ENCODE data around the gene WNT10A.

The WNT10A gene

DNA sequence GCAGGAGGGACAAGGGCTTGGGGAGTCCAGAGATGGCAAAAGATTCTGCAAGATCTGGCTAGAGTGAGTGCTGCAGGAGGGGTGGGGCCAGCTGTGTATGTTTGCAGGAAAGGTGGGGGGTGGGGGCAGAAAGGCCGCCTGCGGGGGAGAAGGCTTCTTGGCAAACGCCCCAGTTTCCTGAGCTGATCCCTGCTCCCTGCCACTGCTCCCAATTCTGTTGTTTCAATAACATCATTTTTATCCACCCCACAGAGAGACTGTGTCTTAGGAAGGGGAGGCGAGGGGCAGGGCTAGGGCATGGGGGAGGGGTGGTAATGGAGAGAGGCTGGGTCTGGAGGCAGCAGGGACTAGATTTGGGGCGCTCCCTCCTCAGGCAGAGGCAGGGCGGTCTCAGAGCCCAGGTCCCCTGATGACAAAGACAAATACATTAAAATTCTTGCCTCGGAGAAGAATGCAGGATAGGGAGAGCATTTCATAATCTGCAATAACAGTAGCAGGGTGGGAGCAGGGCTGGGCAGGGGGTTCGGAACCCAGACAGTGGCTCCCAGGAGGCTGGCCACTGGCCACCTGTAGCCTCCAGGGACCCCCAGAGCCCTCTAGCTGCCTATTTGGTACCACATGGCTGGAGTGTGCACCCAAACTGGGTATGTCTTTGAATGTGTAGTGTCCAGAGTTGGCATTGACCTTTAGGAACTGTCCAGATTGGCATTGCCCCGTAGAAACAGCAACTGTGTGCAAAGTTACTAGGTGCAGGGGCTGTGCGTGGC lies 23.1 kb upstream of the WNT10A start:
- no peak for DNase-seq (ENCODE audit: low read depth in 2 of 2)

GRCh38 chr2:218858138-218858445 lies 22.6 kb upstream of the WNT10A start:
- no peak for DNase-seq (ENCODE audit: low read depth in 2 of 2)

- DNase-seq (ENCODE audit: low read depth in 2 of 2): no peak
Observed at GRCh38 chr2:218858671-218859555, 21.7 kb upstream of the WNT10A start.

- DNase-seq (ENCODE audit: low read depth in 2 of 2): no peak
Observed at GRCh38 chr2:218859556-218859987, 21.1 kb upstream of the WNT10A start, which contains the start of gene WNT6. Gene WNT6, plus strand, starts transcription at chr2:218859805. Its CDS starts 233 bp downstream, at chr2:218860038.

DNA sequence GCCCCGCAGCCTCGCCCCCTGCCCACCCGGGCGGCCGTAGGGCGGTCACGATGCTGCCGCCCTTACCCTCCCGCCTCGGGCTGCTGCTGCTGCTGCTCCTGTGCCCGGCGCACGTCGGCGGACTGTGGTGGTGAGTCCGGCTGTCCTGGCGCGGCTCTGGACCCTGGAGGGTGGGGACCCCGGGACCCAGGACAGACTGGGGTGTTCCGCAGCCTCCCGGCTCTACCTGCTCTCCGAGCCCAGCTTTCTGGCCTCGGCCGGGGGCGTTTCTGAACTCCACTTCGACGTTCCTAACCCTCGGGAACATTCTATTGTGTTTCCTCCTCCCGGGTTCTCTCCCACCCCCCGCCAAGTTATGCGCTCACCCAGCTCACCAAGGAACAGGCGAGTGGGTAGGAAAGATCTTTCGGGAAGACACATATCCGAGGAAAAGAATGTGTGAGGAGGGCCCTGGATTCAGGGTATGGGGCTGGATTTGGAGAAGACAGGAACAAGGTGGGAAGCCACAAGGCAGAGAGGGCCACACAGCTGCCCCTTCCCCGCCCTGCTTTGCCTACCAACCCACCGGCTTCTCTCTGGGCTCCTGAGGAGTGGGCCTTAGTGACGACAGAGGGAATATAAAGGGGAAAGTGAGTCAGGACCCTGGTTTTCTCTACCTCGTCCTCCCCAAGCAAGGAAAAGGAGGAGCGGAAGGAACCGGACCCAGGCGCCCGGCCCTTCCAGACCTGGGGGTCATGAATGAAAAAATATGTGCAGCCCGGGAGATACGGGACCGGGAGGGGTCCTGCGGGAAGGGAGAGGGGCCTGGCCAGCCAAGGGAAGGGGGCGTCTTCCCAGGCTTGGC lies 20.4 kb upstream of the WNT10A start:
- no peak for DNase-seq (ENCODE audit: low read depth in 2 of 2)

GRCh38 chr2:218860950-218861381 lies 19.7 kb upstream of the WNT10A start:
- DNase-seq (ENCODE audit: low read depth in 2 of 2): no peak

- DNase-seq (ENCODE audit: low read depth in 2 of 2): no peak
Observed at GRCh38 chr2:218861645-218862318, 18.9 kb upstream of the WNT10A start.

DNA sequence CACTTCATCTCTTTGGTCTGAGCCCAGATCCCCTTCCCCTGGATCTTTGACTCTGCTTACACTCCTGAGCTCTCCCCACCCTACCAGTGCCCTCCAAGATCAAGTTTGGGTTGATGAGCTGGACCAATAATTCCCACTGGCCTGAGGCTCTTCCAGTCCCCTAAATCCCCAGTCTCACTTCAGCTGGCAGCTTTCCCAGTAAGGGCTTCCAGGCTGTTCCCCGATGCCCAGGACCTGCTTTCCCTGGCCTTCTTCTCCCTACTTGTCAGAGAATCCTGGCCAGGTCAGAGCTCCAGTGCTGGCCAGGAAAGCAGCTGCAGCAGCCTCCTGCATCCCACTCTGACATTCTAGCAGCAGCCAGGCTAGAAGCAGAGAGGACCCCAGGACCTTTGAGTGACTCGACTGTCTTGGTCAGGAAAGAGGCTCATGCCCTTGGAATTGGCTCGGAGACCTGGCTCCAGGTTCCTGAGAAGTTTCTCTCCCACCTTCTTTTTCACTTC lies 17.6 kb upstream of the WNT10A start:
- DNase-seq (ENCODE audit: low read depth in 2 of 2): no peak

DNA sequence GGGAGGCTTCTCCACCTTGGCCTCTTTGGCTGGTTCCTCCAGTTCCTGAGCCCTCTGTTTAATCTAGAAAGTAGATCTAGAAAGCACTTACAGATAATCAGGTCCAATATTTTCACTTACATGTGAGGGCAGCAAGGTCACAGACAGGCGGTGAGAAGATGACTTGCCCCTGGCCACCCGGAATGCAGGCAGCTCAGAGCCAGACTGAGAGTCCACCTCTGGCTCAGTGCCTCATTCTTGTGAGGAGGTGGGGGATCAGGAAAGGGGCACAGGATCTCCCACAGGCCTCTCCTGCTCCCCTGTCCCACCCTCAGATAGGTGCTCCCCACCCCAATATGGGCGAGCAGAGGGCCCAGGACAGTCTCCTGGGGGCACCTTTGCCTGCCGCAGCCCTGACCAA lies 15.3 kb upstream of the WNT10A start:
- no peak for DNase-seq (ENCODE audit: low read depth in 2 of 2)

- no peak for DNase-seq (ENCODE audit: low read depth in 2 of 2)
Observed at GRCh38 chr2:218865999-218866398, 14.7 kb upstream of the WNT10A start.

DNA sequence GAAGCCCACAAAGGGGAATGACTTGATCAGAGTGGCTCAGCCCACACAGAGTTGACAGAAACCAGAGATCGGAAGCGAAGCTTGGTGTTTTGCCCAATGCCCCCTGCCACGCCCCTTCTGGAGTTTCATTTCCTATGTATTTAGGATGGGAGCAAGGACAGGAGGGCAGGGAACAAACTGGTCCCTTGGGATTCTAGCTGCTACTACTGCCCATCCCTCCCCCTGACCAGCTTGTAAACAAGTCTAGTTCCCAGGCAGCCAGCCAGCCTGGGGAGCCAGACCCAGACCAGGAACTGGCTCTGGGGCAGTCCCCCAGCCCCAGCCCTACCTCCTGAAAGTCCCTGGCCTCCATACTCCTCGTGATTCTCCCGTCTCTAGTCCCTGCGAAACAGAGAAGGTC lies 12.8 kb upstream of the WNT10A start:
- no peak for DNase-seq (ENCODE audit: low read depth in 2 of 2)

DNA sequence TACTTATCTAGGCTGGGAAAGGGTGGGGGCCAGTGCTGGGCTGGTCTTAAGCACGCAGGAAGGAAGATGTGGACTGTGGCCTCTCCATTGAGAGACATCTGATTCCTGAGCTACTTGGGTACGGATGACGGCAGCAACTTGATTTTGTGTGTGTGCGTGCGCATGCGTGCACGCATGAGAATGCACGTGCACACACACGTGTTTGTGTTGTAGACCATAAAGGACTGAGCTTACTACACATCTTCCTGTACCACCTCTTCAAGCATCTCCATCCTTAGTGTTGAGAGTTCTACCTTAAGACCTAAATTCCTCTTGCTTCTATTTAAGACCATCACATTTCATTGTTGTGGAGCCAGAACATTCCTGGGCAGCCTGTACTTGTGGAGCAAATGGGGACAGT lies 11.6 kb upstream of the WNT10A start:
- no peak for DNase-seq (ENCODE audit: low read depth in 2 of 2)

- no peak for DNase-seq (ENCODE audit: low read depth in 2 of 2)
Observed at GRCh38 chr2:218870984-218871344, 9.7 kb upstream of the WNT10A start.

DNA sequence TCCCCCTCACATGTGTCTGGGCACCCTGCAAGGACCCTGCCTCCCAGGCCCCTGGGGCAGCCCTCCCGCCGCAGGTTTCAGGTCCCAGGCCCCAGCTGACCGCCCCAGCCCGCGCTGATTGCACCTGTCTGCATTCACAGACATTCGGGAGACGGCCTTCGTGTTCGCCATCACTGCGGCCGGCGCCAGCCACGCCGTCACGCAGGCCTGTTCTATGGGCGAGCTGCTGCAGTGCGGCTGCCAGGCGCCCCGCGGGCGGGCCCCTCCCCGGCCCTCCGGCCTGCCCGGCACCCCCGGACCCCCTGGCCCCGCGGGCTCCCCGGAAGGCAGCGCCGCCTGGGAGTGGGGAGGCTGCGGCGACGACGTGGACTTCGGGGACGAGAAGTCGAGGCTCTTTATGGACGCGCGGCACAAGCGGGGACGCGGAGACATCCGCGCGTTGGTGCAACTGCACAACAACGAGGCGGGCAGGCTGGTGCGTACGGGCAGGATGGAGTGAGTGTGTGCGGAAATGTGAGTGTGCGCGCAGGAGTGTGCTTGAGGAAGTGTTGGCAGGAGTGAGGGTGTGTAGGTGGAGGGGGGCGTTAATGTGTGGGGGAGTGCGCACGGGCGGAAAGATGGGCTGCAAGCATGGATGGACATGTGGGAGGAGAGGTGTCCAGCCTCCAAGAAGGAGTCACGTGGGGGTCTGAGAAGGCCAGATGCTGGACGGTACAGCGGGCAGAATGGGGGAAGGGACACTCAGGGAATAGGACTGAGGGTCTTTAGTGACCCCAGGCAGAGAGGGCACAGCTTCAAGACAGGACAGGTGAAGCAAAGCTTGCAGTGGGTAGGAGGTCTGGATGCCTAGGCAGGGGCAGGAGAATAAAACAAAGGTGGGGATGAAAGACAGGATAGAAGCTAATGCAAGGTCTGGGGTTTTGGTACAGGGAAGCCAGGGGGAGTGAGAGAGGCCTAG lies 9.0 kb upstream of the WNT10A start:
- no peak for DNase-seq (ENCODE audit: low read depth in 2 of 2)

DNA sequence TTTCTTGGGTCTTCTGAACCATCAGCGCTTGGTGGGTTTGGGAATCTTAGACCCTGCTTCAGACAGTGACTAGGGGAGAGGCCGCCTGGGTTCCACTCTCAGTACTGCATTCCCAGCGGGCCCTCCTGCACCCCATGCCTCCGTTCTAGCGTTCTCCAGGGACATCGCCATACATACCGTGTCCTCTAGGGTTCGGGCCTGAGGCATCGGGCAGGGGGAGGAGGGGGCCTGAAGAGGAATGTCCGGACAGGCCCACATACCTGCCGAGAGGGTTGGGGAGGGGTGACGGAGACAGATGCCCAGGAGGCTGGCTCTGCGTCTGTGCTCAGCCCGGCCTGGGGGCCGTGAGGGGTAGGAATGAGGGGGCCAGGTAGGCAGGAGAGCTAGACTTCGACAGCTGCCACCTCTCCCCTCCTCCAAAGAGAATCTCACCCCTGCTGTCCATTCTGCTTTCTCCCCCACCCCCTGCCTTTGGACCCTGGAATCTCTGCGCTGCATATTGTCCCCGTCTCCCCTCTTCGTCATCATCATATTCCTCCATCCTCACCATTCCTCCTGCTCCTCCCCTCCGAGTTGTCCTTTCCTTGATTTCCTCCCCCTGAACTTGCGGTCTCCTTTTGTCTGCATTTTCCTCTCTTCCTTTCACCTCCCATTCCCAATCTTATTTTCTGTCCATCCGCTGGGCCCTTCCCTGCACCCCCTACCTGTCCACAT lies 7.8 kb upstream of the WNT10A start:
- no peak for DNase-seq (ENCODE audit: low read depth in 2 of 2)

DNA sequence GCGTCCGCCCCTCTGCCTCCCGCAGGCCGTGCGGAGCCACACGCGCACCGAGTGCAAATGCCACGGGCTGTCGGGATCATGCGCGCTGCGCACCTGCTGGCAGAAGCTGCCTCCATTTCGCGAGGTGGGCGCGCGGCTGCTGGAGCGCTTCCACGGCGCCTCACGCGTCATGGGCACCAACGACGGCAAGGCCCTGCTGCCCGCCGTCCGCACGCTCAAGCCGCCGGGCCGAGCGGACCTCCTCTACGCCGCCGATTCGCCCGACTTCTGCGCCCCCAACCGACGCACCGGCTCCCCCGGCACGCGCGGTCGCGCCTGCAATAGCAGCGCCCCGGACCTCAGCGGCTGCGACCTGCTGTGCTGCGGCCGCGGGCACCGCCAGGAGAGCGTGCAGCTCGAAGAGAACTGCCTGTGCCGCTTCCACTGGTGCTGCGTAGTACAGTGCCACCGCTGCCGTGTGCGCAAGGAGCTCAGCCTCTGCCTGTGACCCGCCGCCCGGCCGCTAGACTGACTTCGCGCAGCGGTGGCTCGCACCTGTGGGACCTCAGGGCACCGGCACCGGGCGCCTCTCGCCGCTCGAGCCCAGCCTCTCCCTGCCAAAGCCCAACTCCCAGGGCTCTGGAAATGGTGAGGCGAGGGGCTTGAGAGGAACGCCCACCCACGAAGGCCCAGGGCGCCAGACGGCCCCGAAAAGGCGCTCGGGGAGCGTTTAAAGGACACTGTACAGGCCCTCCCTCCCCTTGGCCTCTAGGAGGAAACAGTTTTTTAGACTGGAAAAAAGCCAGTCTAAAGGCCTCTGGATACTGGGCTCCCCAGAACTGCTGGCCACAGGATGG lies 7.1 kb upstream of the WNT10A start:
- no peak for DNase-seq (ENCODE audit: low read depth in 2 of 2)

GRCh38 chr2:218875692-218876246 lies 4.9 kb upstream of the WNT10A start:
- no peak for DNase-seq (ENCODE audit: low read depth in 2 of 2)

DNA sequence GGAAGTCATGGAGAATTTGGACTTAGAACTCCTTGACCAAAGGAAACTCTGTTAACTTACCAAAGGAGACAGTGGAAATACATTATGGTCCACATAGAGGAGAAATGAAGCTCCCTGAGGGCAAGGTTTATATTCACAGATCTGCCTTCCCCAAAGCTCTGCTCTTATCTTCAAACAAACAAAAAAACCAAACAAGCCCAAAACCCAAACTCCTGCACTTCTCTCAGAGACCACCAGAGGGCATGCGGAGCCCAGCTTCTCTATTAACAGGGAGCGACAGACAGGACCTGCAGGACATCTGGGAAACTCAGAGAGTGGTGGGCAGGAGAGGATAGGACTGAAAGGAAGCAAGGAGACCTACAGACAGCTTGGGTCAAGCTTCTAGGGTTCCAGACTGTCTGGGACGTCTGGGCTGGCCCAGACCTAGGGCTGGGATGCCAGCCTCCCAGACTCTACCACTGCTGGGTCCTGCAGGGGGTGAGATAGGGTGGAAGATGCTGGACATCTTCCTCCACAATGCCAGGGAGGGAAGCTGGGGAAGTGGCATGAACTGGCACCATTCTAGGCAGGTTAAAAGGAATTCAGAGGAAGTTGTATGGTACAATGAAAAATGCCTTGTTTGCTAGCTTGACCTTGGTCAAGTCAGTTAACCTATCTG lies 4.0 kb upstream of the WNT10A start:
- peak in 1 of 2 donors; percentile 52 for DNase-seq (ENCODE audit: low read depth in 2 of 2)
